ENCODE results near the gene ESPL1. TPM values are rescaled to one million over a fixed set of nuclear protein-coding genes. Genes with fewer than 3 reads are reported as not detected.
"Not testable (repeated sequence)": the region's sequence is repeated elsewhere in the genome, so short reads cannot be mapped to it uniquely, and the experiment has no call there.

The ESPL1 gene
- total and polyA plus RNA-seq, 3 experiments from 2014 or later = 58.4 to 63.4 TPM; not detected in 1

GRCh38 chr12:53325511-53326061 lies 57.5 kb downstream of the ESPL1 start:
- H3K9me3 Mint-ChIP-seq = no peaks in the 10 kb centered on the region
- H3K4me3 Mint-ChIP-seq = peak overlapping the region; percentile 76 to 93 (median 85)
- Histone ChIP-seq H3K27ac (ENCODE audit: low read depth, low read length) (peak overlapping the region; percentile 74), H3K4me3 (ENCODE audit: low read length) (peak overlapping the region; percentile 71), H3K9me3 (ENCODE audit: low read length) (no peaks in the 10 kb centered on the region), H3K36me3 (ENCODE audit: insufficient read depth, low read length) (no peaks in the 10 kb centered on the region), H3K4me1 (ENCODE audit: insufficient read depth, low read length) (peaks cover 27% of the 10 kb centered on the region), H3K27me3 (ENCODE audit: insufficient read depth, low read length, poor library complexity, severe bottlenecking) (no peaks in the 10 kb centered on the region)
- DNase-seq = no peak
- ChIA-PET CTCF (interaction anchor here (0.7 to 16.1 kb wide), 8 partner anchors 10 to 166 kb away, joined by 3 to 209 read pairs (median 10); partner anchors contain the start of genes MYG1, PFDN5 and SP1), POLR2A (interaction anchor here (0.6 to 2.7 kb wide), 6 partner anchors 11 to 176 kb away, joined by 3 to 28 read pairs (median 4); partner anchors contain the start of gene TARBP2)
- H3K27me3 Mint-ChIP-seq = peaks cover 5 to 9% of the 10 kb centered on the region in 2 donors
- H3K27ac Mint-ChIP-seq = peak overlapping the region in 2 of 8 donors; percentile 60 to 83
- H3K36me3 Mint-ChIP-seq = peaks cover 0 to 15% (median 1%) of the 10 kb centered on the region in 3 donors
- H3K4me1 Mint-ChIP-seq = peaks cover 27 to 38% (median 30%) of the 10 kb centered on the region in 3 donors

- Mint-ChIP-seq H3K36me3 (peaks cover 0 to 7% (median 1%) of the 10 kb centered on the region in 3 donors), H3K27me3 (peaks cover 6 to 9% of the 10 kb centered on the region in 2 donors), H3K9me3 (no peaks in the 10 kb centered on the region), H3K4me1 (peaks cover 17 to 28% (median 19%) of the 10 kb centered on the region in 3 donors), H3K4me3 (peak overlapping the region; percentile 54 to 82 (median 76)), H3K27ac (peak overlapping the region in 3 of 8 donors; percentile 60 to 83 (median 82))
- H3K9me3 ChIP-seq (ENCODE audit: low read length) = no peaks in the 10 kb centered on the region
- DNase-seq = no peak
- no peaks in the 10 kb centered on the region for H3K27me3 ChIP-seq (ENCODE audit: insufficient read depth, low read length, poor library complexity, severe bottlenecking)
- H3K36me3 ChIP-seq (ENCODE audit: insufficient read depth, low read length) = no peaks in the 10 kb centered on the region
- POLR2A ChIA-PET = no interaction called here
- no peak overlapping the region for H3K27ac ChIP-seq (ENCODE audit: low read depth, low read length)
- CTCF ChIA-PET = interaction anchor here (0.8 to 16.1 kb wide), 6 partner anchors 19 to 183 kb away, joined by 3 to 209 read pairs (median 4); partner anchors contain the start of genes MYG1 and PFDN5
- peaks cover 20% of the 10 kb centered on the region for H3K4me1 ChIP-seq (ENCODE audit: insufficient read depth, low read length)
- no peak overlapping the region for H3K4me3 ChIP-seq (ENCODE audit: low read length)
These were observed 58.5 kb downstream of the ESPL1 start for GRCh38 chr12:53326460-53327185.

- DNase-seq = no peak
- CTCF ChIA-PET = interaction anchor here (1.1 to 16.1 kb wide), 4 partner anchors 18 to 182 kb away, joined by 3 to 209 read pairs (median 5); no protein-coding TSS in a partner anchor
These were observed 59.4 kb downstream of the ESPL1 start for GRCh38 chr12:53327435-53328042.

GRCh38 chr12:53328043-53328435 lies 59.9 kb downstream of the ESPL1 start:
- Histone ChIP-seq H3K27ac (ENCODE audit: low read depth, low read length) (no peak overlapping the region), H3K4me1 (ENCODE audit: insufficient read depth, low read length) (peaks cover 10% of the 10 kb centered on the region), H3K36me3 (ENCODE audit: insufficient read depth, low read length) (no peaks in the 10 kb centered on the region), H3K27me3 (ENCODE audit: insufficient read depth, low read length, poor library complexity, severe bottlenecking) (no peaks in the 10 kb centered on the region), H3K9me3 (ENCODE audit: low read length) (no peaks in the 10 kb centered on the region), H3K4me3 (ENCODE audit: low read length) (no peak overlapping the region)
- peaks cover 9 to 16% of the 10 kb centered on the region in 2 donors for H3K27me3 Mint-ChIP-seq
- H3K4me1 Mint-ChIP-seq = peaks cover 15 to 19% (median 15%) of the 10 kb centered on the region in 3 donors
- peaks cover 0 to 7% (median 1%) of the 10 kb centered on the region in 3 donors for H3K36me3 Mint-ChIP-seq
- CTCF ChIA-PET = interaction anchor here (1.1 to 16.1 kb wide), 3 partner anchors 18 to 93 kb away, joined by 5 to 209 read pairs (median 6); no protein-coding TSS in a partner anchor
- no peak overlapping the region for H3K4me3 Mint-ChIP-seq
- no peak for DNase-seq
- H3K9me3 Mint-ChIP-seq = no peaks in the 10 kb centered on the region
- POLR2A ChIA-PET = no interaction called here
- no peak overlapping the region for H3K27ac Mint-ChIP-seq

More at GRCh38 chr12:53327435-53328042, 59.4 kb downstream of the ESPL1 start:
- POLR2A ChIA-PET = no interaction called here
- Mint-ChIP-seq H3K4me3 (peak overlapping the region; percentile 1 to 71 (median 16)), H3K4me1 (peaks cover 15 to 24% (median 17%) of the 10 kb centered on the region in 3 donors), H3K36me3 (peaks cover 0 to 7% (median 1%) of the 10 kb centered on the region in 3 donors), H3K27ac (no peak overlapping the region), H3K9me3 (no peaks in the 10 kb centered on the region), H3K27me3 (peaks cover 9 to 15% of the 10 kb centered on the region in 2 donors)
- no peaks in the 10 kb centered on the region for H3K9me3 ChIP-seq (ENCODE audit: low read length)
- H3K4me1 ChIP-seq (ENCODE audit: insufficient read depth, low read length) = peaks cover 14% of the 10 kb centered on the region
- H3K27ac ChIP-seq (ENCODE audit: low read depth, low read length) = no peak overlapping the region
- no peaks in the 10 kb centered on the region for H3K27me3 ChIP-seq (ENCODE audit: insufficient read depth, low read length, poor library complexity, severe bottlenecking)
- no peak overlapping the region for H3K4me3 ChIP-seq (ENCODE audit: low read length)
- H3K36me3 ChIP-seq (ENCODE audit: insufficient read depth, low read length) = no peaks in the 10 kb centered on the region

- Mint-ChIP-seq H3K9me3 (no peaks in the 10 kb centered on the region), H3K4me1 (peaks cover 0 to 6% (median 3%) of the 10 kb centered on the region in 3 donors), H3K27ac (no peak overlapping the region), H3K36me3 (peaks cover 0 to 1% (median 0%) of the 10 kb centered on the region in 3 donors), H3K4me3 (no peak overlapping the region), H3K27me3 (peaks cover 9 to 38% of the 10 kb centered on the region in 2 donors)
- ChIA-PET POLR2A (interaction anchor here (0.7 to 1.1 kb wide), 2 partner anchors 13 to 92 kb away, joined by 3 to 9 read pairs; no protein-coding TSS in a partner anchor), CTCF (interaction anchor here (1.1 to 16.1 kb wide), 4 partner anchors 9 to 178 kb away, joined by 3 to 209 read pairs (median 14); partner anchors contain the start of gene AAAS)
- H3K4me1 ChIP-seq (ENCODE audit: insufficient read depth, low read length) = no peaks in the 10 kb centered on the region
- no peak overlapping the region for H3K27ac ChIP-seq (ENCODE audit: low read depth, low read length)
- H3K27me3 ChIP-seq (ENCODE audit: insufficient read depth, low read length, poor library complexity, severe bottlenecking) = peaks cover 1% of the 10 kb centered on the region
- no peak overlapping the region for H3K4me3 ChIP-seq (ENCODE audit: low read length)
- DNase-seq = no peak
- no peaks in the 10 kb centered on the region for H3K9me3 ChIP-seq (ENCODE audit: low read length)
- no peaks in the 10 kb centered on the region for H3K36me3 ChIP-seq (ENCODE audit: insufficient read depth, low read length)
These were observed 62.6 kb downstream of the ESPL1 start for GRCh38 chr12:53330671-53331070.

GRCh38 chr12:53332339-53332738 lies 64.2 kb downstream of the ESPL1 start:
- H3K4me3 ChIP-seq (ENCODE audit: low read length); H3K9me3 ChIP-seq (ENCODE audit: low read length); DNase-seq; H3K4me3 Mint-ChIP-seq; H3K36me3 ChIP-seq (ENCODE audit: insufficient read depth, low read length); H3K36me3 Mint-ChIP-seq; POLR2A ChIA-PET; H3K27ac ChIP-seq (ENCODE audit: low read depth, low read length); H3K4me1 Mint-ChIP-seq; H3K4me1 ChIP-seq (ENCODE audit: insufficient read depth, low read length); H3K9me3 Mint-ChIP-seq: not testable (repeated sequence)
- H3K27me3 Mint-ChIP-seq = peaks cover 18 to 51% of the 10 kb centered on the region in 2 donors
- CTCF ChIA-PET = interaction anchor here (1.0 to 16.1 kb wide), 4 partner anchors 10 to 20 kb away, joined by 3 to 209 read pairs (median 14); partner anchors contain the start of gene AAAS
- peak overlapping the region in 1 of 8 donors; percentile 18 for H3K27ac Mint-ChIP-seq
- peaks cover 11% of the 10 kb centered on the region for H3K27me3 ChIP-seq (ENCODE audit: insufficient read depth, low read length, poor library complexity, severe bottlenecking)

GRCh38 chr12:53332744-53333143 lies 64.6 kb downstream of the ESPL1 start:
- Mint-ChIP-seq H3K4me1 (peaks cover 2% of the 10 kb centered on the region in 3 donors), H3K27me3 (peaks cover 20 to 51% of the 10 kb centered on the region in 2 donors), H3K4me3 (no peak overlapping the region), H3K27ac (no peak overlapping the region), H3K9me3 (no peaks in the 10 kb centered on the region), H3K36me3 (peaks cover 0 to 2% (median 0%) of the 10 kb centered on the region in 3 donors)
- H3K27me3 ChIP-seq (ENCODE audit: insufficient read depth, low read length, poor library complexity, severe bottlenecking) = peaks cover 15% of the 10 kb centered on the region
- DNase-seq = no peak
- H3K4me1 ChIP-seq (ENCODE audit: insufficient read depth, low read length) = no peaks in the 10 kb centered on the region
- no peak overlapping the region for H3K27ac ChIP-seq (ENCODE audit: low read depth, low read length)
- no peaks in the 10 kb centered on the region for H3K9me3 ChIP-seq (ENCODE audit: low read length)
- no peak overlapping the region for H3K4me3 ChIP-seq (ENCODE audit: low read length)
- POLR2A ChIA-PET = no interaction called here
- H3K36me3 ChIP-seq (ENCODE audit: insufficient read depth, low read length) = no peaks in the 10 kb centered on the region
- CTCF ChIA-PET = interaction anchor here (1.0 to 16.1 kb wide), 3 partner anchors 11 to 19 kb away, joined by 3 to 209 read pairs (median 21); partner anchors contain the start of gene AAAS
